Neural progenitor cell (in vitro differentiated cells): Measurements from ENCODE around the gene ARHGEF40. TPM values are rescaled to one million over a fixed set of nuclear protein-coding genes. Genes with fewer than 3 reads are reported as not detected.
A peak's percentile ranks its signal among the peaks of the same experiment; 100 is the strongest.

Source experiments
- DNase-seq: peaks from one replicate; pipeline ENCODE4 v3.0.0-alpha.2; 2016; ENCODE audit warnings: low spot score
- H2AFZ ChIP-seq: fragments of 200-600 bp; sonication (generic); replicated peaks from 2 replicates; pipeline ENCODE4 v1.6.1; 2016; ENCODE audit warnings: antibody characterized with exemption
- H3F3A ChIP-seq: fragments of 200-600 bp; sonication (generic); 2 replicates; pipeline ENCODE4 v1.6.1; 2016; ENCODE audit warnings: antibody characterized with exemption, low read depth
- H3K27ac ChIP-seq: fragments of 200-600 bp; sonication (generic); 2 replicates; pipeline ENCODE4 v1.5.1; 2016; ENCODE audit warnings: mild to moderate bottlenecking
- H3K27me3 ChIP-seq: fragments of 200-600 bp; sonication (generic); 2 replicates; pipeline ENCODE4 v1.6.1; 2016; ENCODE audit warnings: mild to moderate bottlenecking, moderate library complexity
- H3K36me3 ChIP-seq: fragments of 200-600 bp; sonication (generic); 2 replicates; pipeline ENCODE4 v1.5.1; 2016
- H3K4me1 ChIP-seq: fragments of 200-600 bp; sonication (generic); 2 replicates; pipeline ENCODE4 v1.6.1; 2016; ENCODE audit warnings: mixed run types
- H3K4me2 ChIP-seq: fragments of 200-600 bp; sonication (generic); 2 replicates; pipeline ENCODE4 v1.6.1; 2016
- H3K4me3 ChIP-seq: fragments of 200-600 bp; sonication (generic); 2 replicates; pipeline ENCODE4 v1.5.1; 2016
- H3K79me2 ChIP-seq: fragments of 200-600 bp; sonication (generic); 2 replicates; pipeline ENCODE4 v1.6.1; 2016; ENCODE audit warnings: low read depth
- H3K9ac ChIP-seq: fragments of 200-600 bp; sonication (generic); 2 replicates; pipeline ENCODE4 v1.6.1; 2016
- H3K9me3 ChIP-seq: fragments of 200-600 bp; sonication (generic); 2 replicates; pipeline ENCODE4 v1.5.1; 2016; ENCODE audit warnings: low read depth
- H4K20me1 ChIP-seq: fragments of 200-600 bp; sonication (generic); 2 replicates; pipeline ENCODE4 v1.6.1; 2016; ENCODE audit warnings: low read depth
- H3K27ac Mint-ChIP-seq: 3 replicates; pipeline ENCODE4 v1.8.0; 2021; ENCODE audit warnings: mixed read lengths
- H3K27me3 Mint-ChIP-seq: 2 replicates; pipeline ENCODE4 v1.8.0; 2022; ENCODE audit warnings: low read depth, mild to moderate bottlenecking, inconsistent platforms, moderate library complexity, mixed read lengths; ENCODE audit not compliant: insufficient read depth
- H3K36me3 Mint-ChIP-seq: 3 replicates; pipeline ENCODE4 v1.8.0; 2021; ENCODE audit warnings: mixed read lengths
- H3K4me1 Mint-ChIP-seq: 3 replicates; pipeline ENCODE4 v1.8.0; 2021; ENCODE audit warnings: mixed read lengths
- H3K4me3 Mint-ChIP-seq: 3 replicates; pipeline ENCODE4 v1.8.0; 2021; ENCODE audit warnings: mild to moderate bottlenecking, moderate library complexity, mixed read lengths
- H3K9me3 Mint-ChIP-seq: 3 replicates; pipeline ENCODE4 v1.8.0; 2020; ENCODE audit warnings: mixed read lengths
- CTCF ChIP-seq: fragments of 200-600 bp; sonication (generic); IDR thresholded peaks from 2 replicates; pipeline ENCODE4 v1.5.1; 2017; ENCODE audit warnings: antibody characterized with exemption, mild to moderate bottlenecking
- EZH2 ChIP-seq: fragments of 200-600 bp; sonication (generic); IDR thresholded peaks from 2 replicates; pipeline ENCODE4 v1.6.1; 2017; ENCODE audit warnings: antibody characterized with exemption, mild to moderate bottlenecking, moderate library complexity
- EZH2phosphoT487 ChIP-seq: fragments of 200-600 bp; sonication (generic); IDR thresholded peaks from 2 replicates; pipeline ENCODE4 v1.6.1; 2017; ENCODE audit warnings: antibody characterized with exemption
- total RNA-seq: library from RNA; depleted of rRNA; stranded (reverse); fragments of >200 nt; gene quantifications from 2 replicates; pipeline ENCODE4 v1.2.3, GENCODE V29; 2015; ENCODE audit warnings: low replicate concordance

The ARHGEF40 gene
- total RNA-seq, 1 donor from 2014 or later, result 15.0 TPM

- Histone ChIP-seq H4K20me1 (no peaks in the 10 kb centered on the region), H3K27me3 (no peaks in the 10 kb centered on the region), H3K9ac (no peak overlapping the region), H3K27ac (no peak overlapping the region), H3K4me3 (no peak overlapping the region), H3K4me2 (no peak overlapping the region), H3K9me3 (no peaks in the 10 kb centered on the region), H3K36me3 (no peaks in the 10 kb centered on the region), H3F3A (peaks cover 30% of the 10 kb centered on the region), H2AFZ (no peak overlapping the region), H3K79me2 (peaks cover 9% of the 10 kb centered on the region), H3K4me1 (peaks cover 24% of the 10 kb centered on the region)
- Mint-ChIP-seq H3K4me1 (peaks cover 48% of the 10 kb centered on the region), H3K27me3 (peaks cover 2% of the 10 kb centered on the region), H3K36me3 (no peaks in the 10 kb centered on the region), H3K27ac (no peak overlapping the region), H3K4me3 (no peak overlapping the region), H3K9me3 (no peaks in the 10 kb centered on the region)
- DNase-seq, result no peak
- TF ChIP-seq EZH2phosphoT487, result no peak
- TF ChIP-seq EZH2, result no peak
- no peak for TF ChIP-seq CTCF
These were observed 37.2 kb downstream of the ARHGEF40 start for GRCh38 chr14:21107283-21107800.

- H3K4me3 Mint-ChIP-seq, result no peak overlapping the region
- Histone ChIP-seq H3K4me2 (no peak overlapping the region), H3K4me1 (peaks cover 14% of the 10 kb centered on the region), H3K9me3 (no peaks in the 10 kb centered on the region), H3K36me3 (no peaks in the 10 kb centered on the region), H3K4me3 (no peak overlapping the region), H2AFZ (no peak overlapping the region), H3K79me2 (peaks cover 9% of the 10 kb centered on the region), H3K9ac (no peak overlapping the region), H4K20me1 (no peaks in the 10 kb centered on the region), H3K27me3 (no peaks in the 10 kb centered on the region), H3F3A (peaks cover 19% of the 10 kb centered on the region), H3K27ac (no peak overlapping the region)
- peaks cover 2% of the 10 kb centered on the region for H3K27me3 Mint-ChIP-seq
- no peaks in the 10 kb centered on the region for H3K9me3 Mint-ChIP-seq
- DNase-seq, result no peak
- no peak overlapping the region for H3K27ac Mint-ChIP-seq
- no peaks in the 10 kb centered on the region for H3K36me3 Mint-ChIP-seq
- H3K4me1 Mint-ChIP-seq, result peaks cover 36% of the 10 kb centered on the region
- TF ChIP-seq EZH2, result no peak
- TF ChIP-seq CTCF, result no peak
- no peak for TF ChIP-seq EZH2phosphoT487
These were observed 38.7 kb downstream of the ARHGEF40 start for GRCh38 chr14:21108791-21109190.

GRCh38 chr14:21109377-21110138 is 39.5 kb downstream of the ARHGEF40 start:
- no peak overlapping the region for H3K4me3 Mint-ChIP-seq
- peak overlapping the region; percentile 26 for H3K27ac Mint-ChIP-seq
- no peak overlapping the region for H3K9ac ChIP-seq

More at GRCh38 chr14:21109377-21110138, 39.5 kb downstream of the ARHGEF40 start:
- Histone ChIP-seq H3K27me3 (no peaks in the 10 kb centered on the region), H2AFZ (no peak overlapping the region), H3K79me2 (peaks cover 9% of the 10 kb centered on the region), H3K4me2 (peak overlapping the region; percentile 14), H3K4me3 (no peak overlapping the region), H3K9me3 (no peaks in the 10 kb centered on the region), H3K27ac (no peak overlapping the region), H3F3A (peaks cover 11% of the 10 kb centered on the region), H4K20me1 (no peaks in the 10 kb centered on the region), H3K36me3 (no peaks in the 10 kb centered on the region), H3K4me1 (peaks cover 14% of the 10 kb centered on the region)
- no peak for DNase-seq
- TF ChIP-seq EZH2 (no peak), CTCF (no peak)
- peaks cover 34% of the 10 kb centered on the region for H3K4me1 Mint-ChIP-seq
- no peaks in the 10 kb centered on the region for H3K36me3 Mint-ChIP-seq
- peaks cover 2% of the 10 kb centered on the region for H3K27me3 Mint-ChIP-seq
- no peaks in the 10 kb centered on the region for H3K9me3 Mint-ChIP-seq
